ENCODE measurements around the gene SPPL2A.

GRCh38 chr15:50765195-50765967, at the start of gene SPPL2A:
- no peak for TF ChIP-seq CTCF (IDR thresholded peaks at IDR 0.05; ENCODE audit: low read length)
- TF ChIP-seq EZH2 (IDR thresholded peaks at IDR 0.05; ENCODE audit: borderline replicate concordance, low read length): no peak

All from OCI-LY1 (cell line).